HG03432 (cell line): ENCODE results near the gene ERMN.
"Not testable (repeated sequence)": the region's sequence is repeated elsewhere in the genome, so short reads cannot be mapped to it uniquely, and the experiment has no call there.

Experiments used
- ATAC-seq: cut with Tn5 transposase; IDR thresholded peaks from one replicate; pipeline ENCODE4 v1.9.1; 2021; ENCODE audit warnings: mild to moderate bottlenecking, moderate library complexity; ENCODE audit not compliant: unreplicated experiment

Gene ERMN

DNA sequence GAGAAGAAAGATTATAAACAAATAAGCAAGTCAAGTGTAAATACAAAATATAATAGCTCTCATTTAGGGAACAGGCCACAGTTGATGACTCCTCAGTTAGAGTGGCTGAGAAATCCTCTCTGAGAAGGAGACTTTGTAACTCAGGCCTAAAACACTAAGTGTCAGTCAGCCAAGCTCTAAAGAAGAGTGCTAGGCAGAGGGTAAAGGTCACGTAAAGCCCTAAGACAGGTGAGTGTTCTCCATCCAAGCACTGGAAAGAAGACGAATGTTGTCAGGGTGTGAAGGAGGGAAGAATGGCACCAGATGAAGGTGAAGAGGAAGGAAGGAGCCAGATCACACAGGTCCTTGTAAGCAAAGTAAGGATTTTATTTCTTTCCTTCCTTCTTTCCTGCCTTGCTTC lies 24.3 kb downstream of the ERMN start:
- ATAC-seq = no peak

DNA sequence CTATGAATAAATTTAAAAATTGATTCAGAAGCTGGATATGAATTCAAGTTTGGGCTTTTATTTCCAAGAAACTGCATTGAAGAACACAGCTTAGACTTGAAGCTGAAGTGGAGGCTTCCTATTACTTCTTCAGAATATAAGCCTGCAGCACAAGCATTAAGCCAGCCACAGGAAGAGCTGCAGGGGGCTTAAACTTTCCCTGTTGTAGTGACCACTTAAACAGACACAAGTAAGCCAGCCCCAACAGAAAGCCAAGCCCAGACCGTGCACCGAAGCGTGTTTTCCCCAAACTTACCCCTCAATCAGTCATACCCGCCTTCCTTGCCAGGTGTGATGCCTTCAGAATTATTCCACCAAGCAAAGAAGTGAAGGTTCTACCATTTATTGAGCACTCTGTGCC lies 28.7 kb downstream of the ERMN start:
- ATAC-seq = no peak

DNA sequence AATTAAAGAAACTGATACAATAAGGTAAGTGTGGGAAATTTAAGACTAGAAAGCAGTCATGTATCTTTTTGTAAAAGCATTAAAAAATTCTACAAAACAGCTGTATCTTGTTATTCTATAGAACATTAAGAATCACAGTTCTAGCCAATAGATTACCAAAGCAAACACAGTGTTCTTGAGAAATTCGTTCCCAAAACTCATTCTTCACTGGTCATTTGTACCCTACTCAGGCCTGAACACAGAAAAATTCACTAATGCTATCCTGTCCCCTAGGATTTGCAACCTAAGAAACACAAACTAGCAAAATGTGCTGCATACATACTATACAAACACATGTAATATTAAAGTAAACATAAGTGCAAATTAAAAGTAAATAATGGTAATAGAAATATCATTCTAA lies 29.1 kb downstream of the ERMN start:
- no peak for ATAC-seq

DNA sequence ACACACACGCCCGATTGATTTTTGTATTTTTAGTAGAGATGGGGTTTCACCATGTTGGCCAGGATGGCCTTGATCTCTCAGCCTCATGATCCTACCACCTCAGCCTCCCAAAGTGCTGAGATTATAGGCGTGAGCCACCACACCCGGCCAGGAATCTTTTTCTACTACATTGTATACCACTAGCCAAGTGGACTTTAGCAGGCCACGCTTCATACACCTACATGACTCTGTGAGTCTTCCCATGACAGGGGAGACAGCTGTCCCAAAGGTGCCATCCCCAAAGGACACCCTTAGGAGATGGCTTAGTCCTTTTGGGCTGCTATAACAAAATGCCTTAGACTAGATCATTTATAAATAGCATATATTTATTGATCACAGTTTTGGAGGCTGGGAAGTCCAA lies 32.8 kb downstream of the ERMN start:
- no peak for ATAC-seq

DNA sequence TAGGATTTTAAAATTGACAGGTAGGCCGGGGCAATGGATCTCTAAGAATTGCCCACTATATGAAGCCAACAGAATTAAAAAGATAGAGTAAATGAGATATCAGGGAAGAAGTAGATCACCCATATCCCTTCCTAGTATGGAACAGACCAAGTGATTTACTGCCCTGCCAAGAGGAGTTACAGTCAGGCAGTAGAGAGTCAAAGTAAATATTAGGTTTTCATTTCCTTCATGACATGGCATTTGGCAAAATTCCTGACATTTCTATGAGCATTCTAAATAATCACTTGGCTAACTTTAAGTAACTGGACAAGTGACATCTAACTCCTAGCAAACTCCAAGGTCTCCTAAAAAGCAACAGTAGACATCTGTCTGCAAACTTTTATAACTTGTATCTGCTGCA lies 34.6 kb downstream of the ERMN start:
- no peak for ATAC-seq

DNA sequence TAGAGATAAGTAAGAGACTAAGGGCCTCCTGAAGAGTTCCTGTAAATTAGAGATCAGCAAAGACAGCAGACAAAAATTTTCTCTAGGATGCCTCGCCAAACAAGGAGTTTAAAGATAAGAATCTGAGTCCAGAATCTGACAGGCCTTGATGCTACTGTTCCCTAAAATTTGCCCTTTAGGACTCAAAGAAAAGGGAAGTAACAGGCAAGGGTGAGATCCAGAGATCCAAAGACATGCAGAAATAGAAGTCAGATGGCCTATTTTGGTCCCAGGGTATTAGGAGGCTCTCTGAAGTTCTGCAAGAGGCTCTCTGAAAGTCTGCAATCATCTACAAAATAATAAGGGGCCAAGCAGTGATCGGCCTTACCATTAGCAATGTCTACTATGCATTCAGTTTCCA lies 35.1 kb downstream of the ERMN start:
- no peak for ATAC-seq

DNA sequence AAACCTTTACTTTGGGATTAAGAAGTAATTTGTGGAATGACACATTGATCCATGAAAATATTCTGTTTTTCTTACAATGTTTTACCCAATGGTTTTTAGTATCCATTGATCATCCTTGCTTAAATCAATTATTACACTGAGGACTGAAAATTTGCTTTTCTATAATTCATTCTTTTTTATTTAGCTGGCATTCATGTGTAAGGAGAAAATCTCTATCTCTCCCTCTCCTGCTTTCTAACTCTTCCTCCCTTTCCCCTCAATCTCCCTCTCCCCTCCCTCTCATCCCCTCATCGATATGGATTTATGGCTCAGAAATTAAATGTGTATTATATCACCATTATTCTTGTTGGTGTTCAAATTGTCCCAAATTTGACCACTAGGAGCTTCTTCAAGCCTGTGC lies 38.5 kb downstream of the ERMN start:
- ATAC-seq = no peak

DNA sequence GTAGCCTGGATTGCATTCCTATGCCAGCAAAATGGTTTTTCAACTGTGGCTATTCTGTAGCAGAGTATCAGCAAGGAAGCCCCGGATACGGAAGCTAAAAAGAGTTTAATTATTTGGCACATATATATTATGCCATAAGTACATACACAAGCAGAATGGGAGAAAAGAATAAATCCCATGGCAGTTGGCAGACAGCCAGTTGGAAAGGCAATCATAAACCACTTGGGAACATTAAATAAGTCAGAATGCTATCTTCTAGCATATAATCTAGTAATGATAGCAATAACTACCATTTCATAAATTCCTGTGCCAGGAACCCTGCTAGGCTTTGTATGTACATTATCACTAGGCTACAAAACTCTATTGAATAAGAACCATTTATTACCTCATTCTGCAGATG lies 42.2 kb downstream of the ERMN start:
- no peak for ATAC-seq

DNA sequence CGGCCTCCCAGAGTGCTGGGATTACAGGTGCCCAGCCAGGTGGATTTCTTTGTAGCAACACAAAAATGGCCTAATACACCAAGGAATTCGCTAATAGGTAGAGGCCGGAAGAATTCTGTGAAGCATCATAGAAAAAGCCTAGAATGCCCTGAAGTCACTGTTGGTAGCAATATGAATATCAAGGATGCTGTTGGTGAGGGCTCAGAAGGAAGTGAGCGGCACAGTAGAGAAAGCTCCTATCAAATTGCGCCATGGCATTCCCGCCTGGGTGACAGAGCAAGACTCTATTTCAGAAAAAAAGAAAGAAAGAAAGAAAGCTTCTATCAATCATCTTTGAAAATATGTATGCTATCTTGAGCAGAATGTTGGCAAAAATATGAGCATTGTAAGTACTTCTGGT lies 44.3 kb downstream of the ERMN start:
- ATAC-seq = no peak

DNA sequence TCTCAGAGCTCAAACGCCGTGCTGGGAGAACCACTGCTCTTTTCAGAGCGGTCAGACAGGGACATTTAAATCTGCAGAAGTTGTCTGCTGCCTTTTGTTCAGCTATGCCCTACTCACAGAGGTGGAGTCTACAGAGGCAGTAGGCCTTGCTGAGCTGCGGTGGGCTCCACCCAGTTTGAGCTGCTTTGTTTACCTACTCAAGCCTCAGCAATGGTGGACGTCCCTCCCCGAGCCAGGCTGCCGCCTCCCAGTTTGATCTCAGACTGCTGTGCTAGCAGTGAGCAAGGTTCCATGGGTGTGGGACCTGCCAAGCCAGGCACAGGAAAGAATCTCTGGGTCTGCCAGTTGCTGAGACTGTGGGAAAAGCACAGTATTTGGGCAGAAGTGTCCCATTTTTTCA lies 46.3 kb downstream of the ERMN start:
- ATAC-seq = not testable (repeated sequence)

DNA sequence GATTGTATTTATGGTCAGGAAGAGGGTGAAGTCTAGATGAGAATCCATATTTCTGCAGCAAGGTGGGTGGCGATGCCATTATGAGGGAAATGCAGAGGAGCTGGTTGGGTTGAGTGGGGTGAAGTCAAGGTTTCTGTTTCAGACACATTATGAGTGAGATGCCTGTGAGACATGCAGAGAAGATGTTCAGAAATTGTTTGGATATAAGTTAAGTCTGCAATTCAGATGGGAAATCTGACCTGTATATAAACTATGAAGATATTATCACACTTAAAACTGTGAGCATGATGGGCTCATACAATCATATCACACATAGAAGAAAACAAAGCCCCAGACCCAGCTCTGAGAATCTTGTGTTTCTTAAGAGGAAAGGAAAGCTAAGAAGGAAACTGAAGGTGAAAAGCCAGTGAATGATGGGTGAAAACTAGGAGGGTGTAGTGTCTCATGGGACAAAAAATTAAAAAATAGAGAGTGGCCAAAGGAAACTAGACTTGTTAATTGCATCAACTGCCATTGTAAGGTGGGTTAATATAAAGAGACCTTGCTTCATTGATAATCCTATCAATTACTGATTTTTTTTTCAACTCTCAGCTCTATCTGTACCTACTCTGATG lies 53.9 kb downstream of the ERMN start:
- no peak for ATAC-seq

DNA sequence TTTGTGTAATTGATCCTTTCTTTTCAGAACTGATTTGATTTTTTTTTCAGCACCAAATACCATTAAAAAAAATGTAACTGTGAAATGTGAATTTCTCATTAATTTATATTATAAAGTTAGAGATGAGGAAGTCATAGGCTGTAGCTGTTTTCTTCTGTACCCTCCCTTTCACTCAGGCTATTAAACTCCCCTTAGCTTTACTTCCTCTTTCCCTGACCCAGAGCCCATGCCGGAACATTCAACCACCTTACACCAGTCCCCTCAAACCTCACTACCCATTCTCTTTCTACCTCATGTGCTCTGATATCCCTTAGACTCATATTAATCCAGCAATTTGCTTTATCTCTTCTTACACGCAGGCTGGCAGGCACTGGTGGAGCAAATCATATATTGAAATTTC lies 55.7 kb downstream of the ERMN start:
- peak; percentile 68 for ATAC-seq

DNA sequence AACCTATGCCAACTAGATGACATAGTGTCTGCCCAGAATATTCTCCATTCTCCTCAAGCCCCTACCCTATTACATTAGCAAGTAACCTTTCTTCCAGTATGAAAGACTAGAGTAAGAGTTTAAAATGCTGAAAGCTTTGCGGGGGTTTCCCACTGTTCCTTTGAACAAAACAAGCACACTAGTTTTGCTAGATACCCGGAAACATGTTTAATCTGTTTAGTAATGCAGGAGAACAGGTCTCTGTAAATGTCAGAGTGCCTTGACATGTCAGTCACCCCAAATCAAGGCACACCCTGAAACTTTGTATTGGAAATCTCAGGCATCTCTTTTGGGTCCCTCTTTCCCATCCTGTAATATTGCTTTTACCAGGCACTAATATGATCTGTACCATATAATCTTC lies 56.6 kb downstream of the ERMN start:
- ATAC-seq = no peak
